Calu3 (cell line): ENCODE measurements around the gene KIAA0825. TPM values are rescaled to one million over a fixed set of nuclear protein-coding genes. Genes with fewer than 3 reads are reported as not detected.

Source experiments
- BruUV-seq: library from RNA; stranded (reverse); fragments of 400-500 nt; replicated peaks from 2 replicates; lab custom pipeline; 2021; lab: Mats Ljungman, UMichigan
- CTCF ChIA-PET: fragments of 300-600 bp; sonication (Branson Sonifier 250); formaldehyde crosslinking; loops from one replicate; lab custom pipeline; 2022; ENCODE audit warnings: antibody characterized with exemption; lab: Charles Lee
- DNase-seq: peaks from one replicate; pipeline ENCODE4 v3.0.0; 2022
- H3K27ac Mint-ChIP-seq: one replicate; pipeline ENCODE4 v1.8.0; 2022; ENCODE audit warnings: mixed read lengths; ENCODE audit not compliant: unreplicated experiment
- H3K27me3 Mint-ChIP-seq: one replicate; pipeline ENCODE4 v1.8.0; 2022; ENCODE audit warnings: mixed read lengths; ENCODE audit not compliant: unreplicated experiment
- H3K36me3 Mint-ChIP-seq: one replicate; pipeline ENCODE4 v1.8.0; 2022; ENCODE audit warnings: mild to moderate bottlenecking, moderate library complexity, mixed read lengths; ENCODE audit not compliant: insufficient read depth, unreplicated experiment
- H3K4me1 Mint-ChIP-seq: one replicate; pipeline ENCODE4 v1.8.0; 2022; ENCODE audit warnings: mild to moderate bottlenecking, low read depth, mixed read lengths; ENCODE audit not compliant: unreplicated experiment
- H3K4me3 Mint-ChIP-seq: one replicate; pipeline ENCODE4 v1.8.0; 2022; ENCODE audit warnings: mild to moderate bottlenecking, low read depth, moderate library complexity, mixed read lengths; ENCODE audit not compliant: unreplicated experiment
- H3K9me3 Mint-ChIP-seq: one replicate; pipeline ENCODE4 v1.8.0; 2022; ENCODE audit warnings: low read depth, mixed read lengths; ENCODE audit not compliant: unreplicated experiment
- intact Hi-C: fragments of 100-400 bp; cut with micrococcal nuclease; formaldehyde crosslinking; loops from one replicate; pipeline ENCODE4 v1.10.0; 2022; ENCODE audit not compliant: unreplicated experiment
- total RNA-seq: library from RNA; stranded (reverse); gene quantifications from 2 replicates; pipeline ENCODE4 v1.2.3, GENCODE V29; 2022
- TF ChIP-seq, protein P1 (sequence below): fragments of 200-600 bp; IDR thresholded peaks from one replicate; pipeline ENCODE4 v1.8.0; 2022; ENCODE audit warnings: antibody characterized with exemption; ENCODE audit not compliant: unreplicated experiment

The KIAA0825 gene
- total RNA-seq, 1 experiment from 2014 or later: 1.9 TPM

DNA sequence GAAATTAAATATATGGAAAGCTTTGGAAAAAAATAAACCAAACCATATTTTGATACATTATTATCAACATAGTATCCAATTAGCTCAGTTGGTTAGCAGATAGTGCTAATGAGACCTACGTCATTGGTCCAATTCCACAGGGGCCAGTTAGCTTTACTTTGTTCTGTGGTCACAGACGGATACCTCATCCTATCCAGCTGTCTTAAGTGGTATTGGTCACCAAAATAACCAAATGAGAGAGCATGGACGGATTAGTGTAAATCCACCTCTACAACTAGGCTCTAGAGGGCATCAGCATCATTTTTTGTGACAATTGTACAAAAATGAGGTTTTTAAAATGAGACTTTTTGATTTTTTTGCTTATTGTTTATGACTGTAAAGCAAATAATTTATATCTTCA, 364.2 kb downstream of the KIAA0825 start:
- TF ChIP-seq, protein P1, sequence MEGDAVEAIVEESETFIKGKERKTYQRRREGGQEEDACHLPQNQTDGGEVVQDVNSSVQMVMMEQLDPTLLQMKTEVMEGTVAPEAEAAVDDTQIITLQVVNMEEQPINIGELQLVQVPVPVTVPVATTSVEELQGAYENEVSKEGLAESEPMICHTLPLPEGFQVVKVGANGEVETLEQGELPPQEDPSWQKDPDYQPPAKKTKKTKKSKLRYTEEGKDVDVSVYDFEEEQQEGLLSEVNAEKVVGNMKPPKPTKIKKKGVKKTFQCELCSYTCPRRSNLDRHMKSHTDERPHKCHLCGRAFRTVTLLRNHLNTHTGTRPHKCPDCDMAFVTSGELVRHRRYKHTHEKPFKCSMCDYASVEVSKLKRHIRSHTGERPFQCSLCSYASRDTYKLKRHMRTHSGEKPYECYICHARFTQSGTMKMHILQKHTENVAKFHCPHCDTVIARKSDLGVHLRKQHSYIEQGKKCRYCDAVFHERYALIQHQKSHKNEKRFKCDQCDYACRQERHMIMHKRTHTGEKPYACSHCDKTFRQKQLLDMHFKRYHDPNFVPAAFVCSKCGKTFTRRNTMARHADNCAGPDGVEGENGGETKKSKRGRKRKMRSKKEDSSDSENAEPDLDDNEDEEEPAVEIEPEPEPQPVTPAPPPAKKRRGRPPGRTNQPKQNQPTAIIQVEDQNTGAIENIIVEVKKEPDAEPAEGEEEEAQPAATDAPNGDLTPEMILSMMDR: no peak
- Mint-ChIP-seq H3K9me3 (no peaks in the 10 kb centered on the region), H3K36me3 (no peaks in the 10 kb centered on the region), H3K4me3 (no peak overlapping the region), H3K27me3 (no peaks in the 10 kb centered on the region), H3K27ac (no peak overlapping the region), H3K4me1 (no peaks in the 10 kb centered on the region)
- DNase-seq: no peak
- intact Hi-C loops: no loop called here
- no TSS peak for BruUV-seq
- CTCF ChIA-PET: interaction anchor here (0.9 kb wide), 1 partner anchor 62 kb away, joined by 5 read pairs; no protein-coding TSS in a partner anchor

DNA sequence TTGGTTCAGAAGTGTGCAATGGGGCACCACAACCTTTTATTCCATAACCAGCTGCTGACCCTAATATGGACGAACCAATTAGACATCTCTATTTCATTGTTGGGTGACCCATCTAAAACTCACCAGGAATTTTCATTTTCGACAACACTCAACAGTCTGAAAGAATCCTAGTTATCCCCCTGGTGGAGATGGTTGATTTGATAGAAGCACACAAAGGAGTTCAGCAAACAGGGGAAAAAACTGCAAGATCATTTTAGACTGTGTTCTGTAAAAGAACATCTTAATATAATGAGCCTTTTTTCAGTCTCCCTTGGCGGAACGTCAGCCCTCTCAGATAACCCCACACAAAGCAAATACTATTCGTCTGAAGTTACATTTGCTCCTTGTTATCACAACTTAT, 367.4 kb downstream of the KIAA0825 start:
- Mint-ChIP-seq H3K4me3 (no peak overlapping the region), H3K4me1 (no peaks in the 10 kb centered on the region), H3K36me3 (no peaks in the 10 kb centered on the region), H3K9me3 (no peaks in the 10 kb centered on the region), H3K27ac (no peak overlapping the region), H3K27me3 (no peaks in the 10 kb centered on the region)
- intact Hi-C loops: no loop called here
- TF ChIP-seq, protein P1: no peak
- no TSS peak for BruUV-seq
- DNase-seq: no peak
- CTCF ChIA-PET: no interaction called here

DNA sequence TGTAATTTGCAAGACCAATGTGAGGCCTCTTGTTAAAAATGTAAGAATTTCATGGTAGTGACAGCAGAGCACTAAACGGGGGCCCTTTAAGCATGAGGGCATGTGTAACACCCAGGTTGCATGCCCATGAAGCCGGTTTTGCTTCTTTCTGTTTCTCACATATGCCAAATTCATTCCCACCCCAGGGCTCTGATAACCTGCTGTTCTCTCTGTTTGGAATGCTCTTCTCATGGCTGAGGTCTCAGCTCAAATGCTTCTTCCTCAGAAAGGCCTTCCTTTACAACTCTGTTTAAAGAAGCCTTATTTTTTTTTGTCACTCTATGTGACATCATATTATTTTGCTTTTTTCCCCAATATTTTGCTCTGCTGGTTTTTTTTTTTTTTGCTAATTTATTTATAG, 369.0 kb downstream of the KIAA0825 start:
- H3K4me1 Mint-ChIP-seq: no peaks in the 10 kb centered on the region
- no peak overlapping the region for H3K4me3 Mint-ChIP-seq
- intact Hi-C loops: no loop called here
- no peaks in the 10 kb centered on the region for H3K27me3 Mint-ChIP-seq
- no peaks in the 10 kb centered on the region for H3K9me3 Mint-ChIP-seq
- H3K27ac Mint-ChIP-seq: no peak overlapping the region
- DNase-seq: no peak
- CTCF ChIA-PET: no interaction called here
- TF ChIP-seq, protein P1: no peak
- BruUV-seq: no TSS peak
- no peaks in the 10 kb centered on the region for H3K36me3 Mint-ChIP-seq

DNA sequence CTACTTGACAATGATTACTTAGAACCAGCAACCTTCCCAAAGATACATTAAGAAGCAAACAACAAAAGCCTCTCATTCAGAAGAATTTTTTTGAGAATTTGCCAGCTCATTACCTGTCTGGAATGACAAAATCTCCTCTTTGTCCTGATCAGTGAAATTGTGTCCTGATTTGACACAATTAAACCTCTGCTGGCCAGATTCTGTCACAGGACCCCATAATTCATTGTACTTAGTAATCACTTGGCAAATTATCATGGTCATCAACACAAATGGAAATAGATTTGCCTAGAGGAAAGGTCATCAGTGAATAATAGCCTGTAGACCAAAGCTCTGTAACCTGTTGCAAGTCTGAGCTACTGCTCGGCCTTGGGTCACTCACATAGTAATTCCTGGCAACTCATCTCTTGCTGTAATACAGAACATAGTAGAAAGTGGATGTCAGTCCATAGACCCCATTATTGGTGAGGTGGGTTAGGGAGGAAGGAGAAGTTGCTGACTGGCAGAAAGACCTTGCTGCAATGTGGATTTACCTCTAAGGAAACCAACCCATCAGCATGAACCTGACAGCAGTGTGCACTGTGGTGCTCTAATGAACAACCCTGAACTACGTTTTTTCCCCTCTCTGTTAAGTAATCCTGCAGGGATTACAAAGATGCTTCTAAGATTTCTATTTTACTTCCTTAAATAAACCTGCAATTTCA, 370.1 kb downstream of the KIAA0825 start:
- CTCF ChIA-PET: no interaction called here
- Mint-ChIP-seq H3K4me1 (no peaks in the 10 kb centered on the region), H3K36me3 (no peaks in the 10 kb centered on the region), H3K27me3 (no peaks in the 10 kb centered on the region), H3K4me3 (no peak overlapping the region), H3K9me3 (no peaks in the 10 kb centered on the region), H3K27ac (no peak overlapping the region)
- BruUV-seq: no TSS peak
- DNase-seq: no peak
- TF ChIP-seq, protein P1: no peak
- intact Hi-C loops: no loop called here
